Esophagus muscularis mucosa (tissue), 4 donors: ENCODE measurements around the gene G6PC3.

ENCODE experiments used
- CTCF ChIP-seq, 3 experiments: fragments of 200-600 bp in 2 of 3; fragments of 450-650 bp in 1 of 3; sonication (generic) in 2 of 3; IDR thresholded peaks; one replicate each; pipeline ENCODE4 v1.5.1; 2017 to 2019; ENCODE audit warnings: antibody characterized with exemption in 3 of 3, mild to moderate bottlenecking in 2 of 3, moderate library complexity in 1 of 3
- EP300 ChIP-seq: sonication (generic); formaldehyde crosslinking; IDR thresholded peaks from one replicate; pipeline ENCODE4 v1.6.1; 2017; ENCODE audit warnings: antibody characterized with exemption
- POLR2A ChIP-seq: fragments of 450-650 bp; IDR thresholded peaks from one replicate; pipeline ENCODE4 v1.6.1; 2017; ENCODE audit warnings: antibody characterized with exemption, moderate library complexity, mild to moderate bottlenecking, low read depth
- POLR2AphosphoS5 ChIP-seq, 2 donors: sonication (generic); formaldehyde crosslinking; IDR thresholded peaks; one replicate each; pipeline ENCODE4 v1.6.1; 2017; ENCODE audit warnings: antibody characterized with exemption in 2 of 2

- no peak for TF ChIP-seq POLR2A
- TF ChIP-seq CTCF (IDR thresholded peaks at IDR 0.05) = no peak
- TF ChIP-seq EP300 = no peak
- no peak for TF ChIP-seq POLR2AphosphoS5 (IDR thresholded peaks at IDR 0.05)
These were observed 48.3 kb upstream of the G6PC3 start for GRCh38 chr17:44022246-44022645.
